HCT116 (cell line): ENCODE results near the gene PIK3C2A. TPM values are rescaled to one million over a fixed set of nuclear protein-coding genes. Genes with fewer than 3 reads are reported as not detected.
A peak's percentile ranks its signal among the peaks of the same experiment; 100 is the strongest.
"Not testable (repeated sequence)": the region's sequence is repeated elsewhere in the genome, so short reads cannot be mapped to it uniquely, and the experiment has no call there.

Experiments used
- ATAC-seq: fragments of 200-7000 bp; cut with Tn5 transposase; 2 replicates; pipeline ENCODE4 v1.9.1; 2020; ENCODE audit warnings: mild to moderate bottlenecking, moderate library complexity
- BruUV-seq: library from RNA; stranded (reverse); fragments of 400-500 nt; replicated peaks from 2 replicates; lab custom pipeline; 2021; lab: Mats Ljungman, UMichigan
- CTCF ChIA-PET: fragments of 300-600 bp; sonication (Branson Sonifier 250); formaldehyde crosslinking; loops from one replicate; lab custom pipeline; 2021; ENCODE audit warnings: antibody characterized with exemption; lab: Charles Lee
- POLR2A ChIA-PET: fragments of 300-600, 350-600 bp; sonication (Branson Sonifier 250); formaldehyde crosslinking; loops from one replicate; lab custom pipeline; 2021; ENCODE audit warnings: antibody characterized with exemption; lab: Charles Lee
- RAD21 ChIA-PET, 2 experiments: fragments of 300-600 bp; sonication (Branson Sonifier 250); formaldehyde crosslinking; loops; one replicate each; lab custom pipeline; 2023; ENCODE audit warnings: low total read pairs in 2 of 2; ENCODE audit not compliant: uncharacterized antibody in 2 of 2, unreplicated experiment in 2 of 2, low non-redundant PET in 1 of 2; lab: Charles Lee
- DNase-seq: peaks from one replicate; pipeline ENCODE4 v3.0.0-alpha.2; 2010; ENCODE audit warnings: low read depth, low spot score
- H2AFZ ChIP-seq: fragments of 200-600 bp; shearing (Covaris generic), sonication (generic); 2 replicates; pipeline ENCODE4 v1.6.1; 2017; ENCODE audit warnings: low read depth, mixed run types, mixed read lengths, antibody characterized with exemption, low read length; ENCODE audit not compliant: poor library complexity, severe bottlenecking
- H3K27ac ChIP-seq: 2 replicates; pipeline ENCODE4 v1.5.1; 2012; ENCODE audit warnings: low read depth, low read length
- H3K27me3 ChIP-seq: fragments of 200-600 bp; sonication (generic); 2 replicates; pipeline ENCODE4 v1.6.1; 2016; ENCODE audit warnings: mixed run types, low read length, mixed read lengths; ENCODE audit not compliant: insufficient read depth
- H3K36me3 ChIP-seq, 2 experiments: fragments of 200-500 bp in 1 of 2; fragments of 200-600 bp in 1 of 2; sonication (Bioruptor generic) in 1 of 2; sonication (generic) in 1 of 2; 2 replicates each; pipeline versions ENCODE4 v1.5.1 to v1.6.1; 2014 to 2016; ENCODE audit warnings: low read length in 2 of 2, inconsistent platforms in 1 of 2, mixed read lengths in 1 of 2, mixed run types in 1 of 2; ENCODE audit not compliant: insufficient read depth in 2 of 2, control insufficient read depth in 1 of 2
- H3K4me1 ChIP-seq, 2 experiments: fragments of 200-600 bp in 1 of 2; sonication (generic) in 1 of 2; 2 replicates each; pipeline versions ENCODE4 v1.5.1 to v1.6.1; 2012 to 2017; ENCODE audit warnings: low read length in 2 of 2, inconsistent platforms in 1 of 2, mild to moderate bottlenecking in 1 of 2, mixed read lengths in 1 of 2, mixed run types in 1 of 2, moderate library complexity in 1 of 2; ENCODE audit not compliant: insufficient read depth in 2 of 2, control insufficient read depth in 1 of 2
- H3K4me2 ChIP-seq: fragments of 200-600 bp; sonication (generic); 2 replicates; pipeline ENCODE4 v1.6.1; 2017; ENCODE audit warnings: mixed run types, low read length, mixed read lengths
- H3K4me3 ChIP-seq, 2 experiments: fragments of 200-600 bp in 1 of 2; sonication (generic) in 1 of 2; replicated peaks in 1 of 2; 2 replicates each; pipeline ENCODE4 v1.5.1; 2011 to 2016; ENCODE audit warnings: low read length in 2 of 2, control low read depth in 1 of 2, low read depth in 1 of 2, mild to moderate bottlenecking in 1 of 2, mixed read lengths in 1 of 2, mixed run types in 1 of 2
- H3K79me2 ChIP-seq: fragments of 200-600 bp; sonication (generic); 2 replicates; pipeline ENCODE4 v1.6.1; 2017; ENCODE audit warnings: mild to moderate bottlenecking, mixed run types, low read length, moderate library complexity, mixed read lengths; ENCODE audit not compliant: insufficient read depth
- H3K9ac ChIP-seq: fragments of 200-600 bp; sonication (generic); 2 replicates; pipeline ENCODE4 v1.6.1; 2016; ENCODE audit warnings: low read length, mixed read lengths
- H3K9me2 ChIP-seq: fragments of 200-600 bp; sonication (generic), shearing (Covaris generic); 2 replicates; pipeline ENCODE4 v1.6.1; 2017; ENCODE audit warnings: mixed run types, mild to moderate bottlenecking, moderate library complexity; ENCODE audit not compliant: insufficient read depth
- H3K9me3 ChIP-seq, 2 experiments: fragments of 200-500 bp in 1 of 2; fragments of 200-600 bp in 1 of 2; sonication (Bioruptor generic) in 1 of 2; sonication (generic) in 1 of 2; 2 replicates each; pipeline ENCODE4 v1.6.1; 2014 to 2017; ENCODE audit warnings: low read length in 2 of 2, mixed read lengths in 2 of 2, inconsistent platforms in 1 of 2, low read depth in 1 of 2, mild to moderate bottlenecking in 1 of 2, mixed run types in 1 of 2, moderate library complexity in 1 of 2; ENCODE audit not compliant: control insufficient read depth in 1 of 2, insufficient read depth in 1 of 2
- H4K20me1 ChIP-seq: fragments of 200-600 bp; sonication (generic), shearing (Covaris generic); 2 replicates; pipeline ENCODE4 v1.6.1; 2017; ENCODE audit warnings: mixed run types, mild to moderate bottlenecking, moderate library complexity; ENCODE audit not compliant: insufficient read depth
- CBX3 ChIP-seq: IDR thresholded peaks from 2 replicates; pipeline ENCODE4 v1.6.1; 2012; ENCODE audit warnings: low read depth
- CEBPB ChIP-seq: IDR thresholded peaks from 2 replicates; pipeline ENCODE4 v1.6.1; 2012; ENCODE audit warnings: low read depth
- ELF1 ChIP-seq: IDR thresholded peaks from 2 replicates; pipeline ENCODE4 v1.6.1; 2012; ENCODE audit warnings: low read depth, borderline replicate concordance
- EZH2 ChIP-seq: fragments of 200-600 bp; sonication (generic); IDR thresholded peaks from 2 replicates; pipeline ENCODE4 v1.6.1; 2017; ENCODE audit warnings: antibody characterized with exemption, mixed run types
- EZH2phosphoT487 ChIP-seq: fragments of 200-600 bp; IDR thresholded peaks from 2 replicates; pipeline ENCODE4 v1.6.1; 2018; ENCODE audit warnings: antibody characterized with exemption, borderline replicate concordance
- FOSL1 ChIP-seq: IDR thresholded peaks from 2 replicates; pipeline ENCODE4 v1.6.1; 2012; ENCODE audit warnings: low read depth
- SIN3A ChIP-seq: IDR thresholded peaks from 2 replicates; pipeline ENCODE4 v1.6.1; 2012; ENCODE audit warnings: low read depth
- TCF7L2 ChIP-seq: IDR thresholded peaks from 2 replicates; pipeline ENCODE4 v1.7.0; 2011; ENCODE audit warnings: borderline replicate concordance, inconsistent platforms; ENCODE audit not compliant: insufficient read depth, insufficient read length; ENCODE audit errors: extremely low read depth
- ZFX ChIP-seq: fragments of 450-650 bp; IDR thresholded peaks from 2 replicates; pipeline ENCODE4 v1.6.1; 2017
- intact Hi-C: fragments of 100-400 bp; cut with micrococcal nuclease; formaldehyde crosslinking; loops from 2 replicates; pipeline ENCODE4 v1.10.0; 2022
- total RNA-seq: library from RNA; stranded (reverse); gene quantifications from one replicate; pipeline ENCODE4 v1.2.1, GENCODE V29; 2021; ENCODE audit not compliant: unreplicated experiment
- TF ChIP-seq, protein P1 (sequence below): IDR thresholded peaks from 2 replicates; pipeline ENCODE4 v1.6.1; 2011; ENCODE audit warnings: mild to moderate bottlenecking, low read length, moderate library complexity; ENCODE audit not compliant: insufficient replicate concordance; ENCODE audit errors: extremely low read depth
- TF ChIP-seq, protein P2 (sequence below): IDR thresholded peaks from 2 replicates; pipeline ENCODE4 v1.6.1; 2012

The PIK3C2A gene
- total RNA-seq, 1 experiment from 2014 or later, result 51.6 TPM

DNA sequence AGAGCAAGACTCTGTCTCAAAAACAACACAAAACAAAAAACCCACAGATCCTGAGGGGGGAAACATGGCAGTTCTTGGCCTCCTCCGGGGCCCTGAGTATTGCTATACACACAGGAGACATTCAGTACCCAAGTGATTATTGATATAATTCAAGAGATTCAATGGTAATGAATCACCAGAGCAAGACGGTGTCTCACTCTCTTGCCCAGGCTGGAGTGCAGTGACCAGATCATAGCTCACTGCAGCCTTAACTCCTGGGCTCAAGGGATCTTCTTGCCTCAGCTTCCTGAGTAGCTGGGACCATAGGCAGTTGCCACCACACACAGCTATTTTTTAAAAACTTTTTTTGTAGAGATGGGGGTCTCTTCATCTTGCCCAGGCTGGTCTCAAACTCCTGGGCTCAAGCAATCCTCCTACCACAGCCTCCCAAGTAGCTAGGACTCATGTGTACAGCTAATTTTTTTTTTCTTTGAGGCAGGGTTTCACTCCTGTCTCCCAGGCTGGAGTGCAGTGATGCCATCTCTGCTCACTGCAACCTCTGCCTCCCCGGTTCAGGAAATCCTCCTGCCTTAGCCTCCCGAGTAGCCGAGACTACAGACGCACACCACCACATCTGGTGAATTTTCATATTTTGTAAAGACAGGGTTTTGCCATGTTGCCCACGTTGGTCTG, 21.8 kb upstream of the PIK3C2A start:
- no peaks in the 10 kb centered on the region for H3K36me3 ChIP-seq
- no peak overlapping the region for H3K4me3 ChIP-seq
- H3K27ac ChIP-seq, result no peak overlapping the region
- no peaks in the 10 kb centered on the region for H3K27me3 ChIP-seq
- no peaks in the 10 kb centered on the region for H3K79me2 ChIP-seq
- no peaks in the 10 kb centered on the region; a peak in 1 of 4 replicates for H3K4me1 ChIP-seq
- H2AFZ ChIP-seq, result no peak overlapping the region
- CTCF ChIA-PET, result interaction anchor here (0.7 to 1.8 kb wide), 8 partner anchors 13 to 369 kb away, joined by 3 to 12 read pairs (median 6); no protein-coding TSS in a partner anchor
- no peak for TF ChIP-seq CBX3
- no peak for TF ChIP-seq TCF7L2
- TF ChIP-seq ELF1, result no peak
- TF ChIP-seq EZH2, result no peak
- TF ChIP-seq SIN3A, result no peak
- no peak for TF ChIP-seq ZFX
- TF ChIP-seq, protein P1, sequence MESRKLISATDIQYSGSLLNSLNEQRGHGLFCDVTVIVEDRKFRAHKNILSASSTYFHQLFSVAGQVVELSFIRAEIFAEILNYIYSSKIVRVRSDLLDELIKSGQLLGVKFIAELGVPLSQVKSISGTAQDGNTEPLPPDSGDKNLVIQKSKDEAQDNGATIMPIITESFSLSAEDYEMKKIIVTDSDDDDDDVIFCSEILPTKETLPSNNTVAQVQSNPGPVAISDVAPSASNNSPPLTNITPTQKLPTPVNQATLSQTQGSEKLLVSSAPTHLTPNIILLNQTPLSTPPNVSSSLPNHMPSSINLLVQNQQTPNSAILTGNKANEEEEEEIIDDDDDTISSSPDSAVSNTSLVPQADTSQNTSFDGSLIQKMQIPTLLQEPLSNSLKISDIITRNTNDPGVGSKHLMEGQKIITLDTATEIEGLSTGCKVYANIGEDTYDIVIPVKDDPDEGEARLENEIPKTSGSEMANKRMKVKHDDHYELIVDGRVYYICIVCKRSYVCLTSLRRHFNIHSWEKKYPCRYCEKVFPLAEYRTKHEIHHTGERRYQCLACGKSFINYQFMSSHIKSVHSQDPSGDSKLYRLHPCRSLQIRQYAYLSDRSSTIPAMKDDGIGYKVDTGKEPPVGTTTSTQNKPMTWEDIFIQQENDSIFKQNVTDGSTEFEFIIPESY, result no peak
- no peak for TF ChIP-seq CEBPB
- no peak for TF ChIP-seq EZH2phosphoT487
- TF ChIP-seq, protein P2, sequence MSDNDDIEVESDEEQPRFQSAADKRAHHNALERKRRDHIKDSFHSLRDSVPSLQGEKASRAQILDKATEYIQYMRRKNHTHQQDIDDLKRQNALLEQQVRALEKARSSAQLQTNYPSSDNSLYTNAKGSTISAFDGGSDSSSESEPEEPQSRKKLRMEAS, result no peak
- TF ChIP-seq FOSL1, result no peak
- TF ChIP-seq, all 23 proteins: peak for 0
- ATAC-seq (no peak; the same call in 1 of the 2 replicates), DNase-seq (no peak)
- Histone ChIP-seq H4K20me1 (no peaks in the 10 kb centered on the region), H3K9me3 (no peaks in the 10 kb centered on the region), H3K9ac (no peak overlapping the region), H3K4me2 (peak overlapping the region; percentile 17; the same call in 1 of the 2 replicates), H3K9me2 (no peaks in the 10 kb centered on the region)
- intact Hi-C loops, result loop anchor here (1.0 to 10.0 kb wide), 4 partner anchors 125 to 299 kb away; partner anchors contain the start of gene NCR3LG1
- RAD21 ChIA-PET, result interaction anchor here in 1 of 2 experiments (1.2 kb wide), 1 partner anchor 38 kb away, joined by 3 read pairs; no protein-coding TSS in a partner anchor
- POLR2A ChIA-PET, result interaction anchor here (1.1 kb wide), 1 partner anchor 22 kb away, joined by 3 read pairs; the partner anchor contains the start of gene PIK3C2A
- no TSS peak for BruUV-seq

DNA sequence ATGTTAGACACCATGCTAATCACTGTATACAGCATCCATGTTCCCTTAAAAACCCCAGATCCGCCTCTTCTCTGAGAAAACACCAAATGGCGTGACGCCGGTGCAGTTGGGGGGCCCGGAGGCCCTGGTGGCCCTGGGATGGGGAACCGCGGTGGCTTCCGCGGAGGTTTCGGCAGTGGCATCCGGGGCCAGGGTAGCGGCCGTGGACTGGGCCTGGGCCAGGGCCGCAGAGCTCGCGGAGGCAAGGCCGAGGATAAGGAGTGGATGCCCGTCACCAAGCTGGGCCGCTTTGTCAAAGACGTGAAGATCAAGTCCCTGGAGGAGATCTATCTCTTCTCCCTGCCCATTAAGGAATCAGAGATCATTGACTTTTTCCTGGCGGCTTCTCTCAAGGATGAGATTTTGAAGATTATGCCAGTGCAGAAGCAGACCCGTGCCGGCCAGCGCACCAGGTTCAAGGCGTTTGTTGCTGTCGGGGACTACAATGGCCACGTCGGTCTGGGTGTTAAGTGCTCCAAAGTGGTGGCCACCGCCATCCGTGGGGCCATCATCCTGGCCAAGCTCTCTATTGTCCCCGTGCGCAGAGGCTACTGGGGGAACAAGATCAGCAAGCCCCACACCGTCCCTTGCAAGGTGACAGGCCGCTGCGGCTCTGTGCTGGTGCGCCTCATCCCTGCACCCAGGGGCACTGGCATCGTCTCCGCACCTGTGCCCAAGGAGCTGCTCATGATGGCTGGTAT, 20.6 kb upstream of the PIK3C2A start:
- CTCF ChIA-PET, H3K27me3 ChIP-seq, H3K9me2 ChIP-seq, H3K79me2 ChIP-seq, H4K20me1 ChIP-seq, POLR2A ChIA-PET, H2AFZ ChIP-seq, H3K9ac ChIP-seq, H3K36me3 ChIP-seq, H3K27ac ChIP-seq, H3K9me3 ChIP-seq, ATAC-seq, H3K4me3 ChIP-seq, BruUV-seq, intact Hi-C loops, H3K4me1 ChIP-seq, H3K4me2 ChIP-seq, DNase-seq, RAD21 ChIA-PET: not testable (repeated sequence)
